Activated CD8-positive, alpha-beta memory T cell treated with anti-CD3 and anti-CD28 coated beads, Interleukin-2, amount 50 U/mL, for 24 hours (primary cell): ENCODE measurements around the gene MAP3K4.

Experiments
- DNase-seq: peaks from one replicate; pipeline ENCODE4 v3.0.0-alpha.2; 2020; ENCODE audit errors: extremely low read depth

MAP3K4 gene

GRCh38 chr6:161141173-161141572, 149.6 kb downstream of the MAP3K4 start:
- DNase-seq, result no peak

GRCh38 chr6:161142957-161143296, 151.4 kb downstream of the MAP3K4 start:
- no peak for DNase-seq

GRCh38 chr6:161143663-161144430, 152.3 kb downstream of the MAP3K4 start:
- no peak for DNase-seq

GRCh38 chr6:161150136-161150535, 158.6 kb downstream of the MAP3K4 start:
- no peak for DNase-seq

- no peak for DNase-seq
These were observed 159.0 kb downstream of the MAP3K4 start for GRCh38 chr6:161150566-161150965.

DNA sequence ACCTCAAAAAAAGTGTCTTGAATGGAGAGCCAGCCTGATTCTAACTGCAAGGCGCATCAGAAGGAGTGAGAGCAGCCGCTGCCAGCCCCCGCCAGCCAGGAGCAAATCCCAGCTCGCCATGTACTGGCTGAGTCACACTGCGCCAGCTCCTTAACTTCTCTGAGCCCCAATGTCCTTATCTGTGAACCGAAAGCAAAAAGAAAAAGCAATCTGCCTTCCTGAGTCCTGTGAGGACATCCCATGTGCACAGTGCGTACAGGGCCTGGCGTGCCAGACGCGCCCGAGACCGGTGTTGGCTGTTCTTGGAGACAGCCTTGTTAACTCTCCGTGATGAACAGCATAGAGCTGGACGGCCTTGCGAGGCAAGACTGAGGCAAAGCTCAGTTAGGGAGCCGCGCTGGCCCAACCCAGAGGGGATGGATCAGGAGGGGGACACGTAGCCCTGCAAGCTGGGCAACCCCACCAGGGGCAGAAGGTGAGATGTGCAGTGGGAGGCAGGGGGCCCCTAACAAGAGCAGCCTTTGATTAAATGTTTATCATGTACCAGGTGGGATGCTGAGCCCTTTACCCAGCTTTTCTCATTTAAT, 159.6 kb downstream of the MAP3K4 start:
- DNase-seq, result no peak

DNA sequence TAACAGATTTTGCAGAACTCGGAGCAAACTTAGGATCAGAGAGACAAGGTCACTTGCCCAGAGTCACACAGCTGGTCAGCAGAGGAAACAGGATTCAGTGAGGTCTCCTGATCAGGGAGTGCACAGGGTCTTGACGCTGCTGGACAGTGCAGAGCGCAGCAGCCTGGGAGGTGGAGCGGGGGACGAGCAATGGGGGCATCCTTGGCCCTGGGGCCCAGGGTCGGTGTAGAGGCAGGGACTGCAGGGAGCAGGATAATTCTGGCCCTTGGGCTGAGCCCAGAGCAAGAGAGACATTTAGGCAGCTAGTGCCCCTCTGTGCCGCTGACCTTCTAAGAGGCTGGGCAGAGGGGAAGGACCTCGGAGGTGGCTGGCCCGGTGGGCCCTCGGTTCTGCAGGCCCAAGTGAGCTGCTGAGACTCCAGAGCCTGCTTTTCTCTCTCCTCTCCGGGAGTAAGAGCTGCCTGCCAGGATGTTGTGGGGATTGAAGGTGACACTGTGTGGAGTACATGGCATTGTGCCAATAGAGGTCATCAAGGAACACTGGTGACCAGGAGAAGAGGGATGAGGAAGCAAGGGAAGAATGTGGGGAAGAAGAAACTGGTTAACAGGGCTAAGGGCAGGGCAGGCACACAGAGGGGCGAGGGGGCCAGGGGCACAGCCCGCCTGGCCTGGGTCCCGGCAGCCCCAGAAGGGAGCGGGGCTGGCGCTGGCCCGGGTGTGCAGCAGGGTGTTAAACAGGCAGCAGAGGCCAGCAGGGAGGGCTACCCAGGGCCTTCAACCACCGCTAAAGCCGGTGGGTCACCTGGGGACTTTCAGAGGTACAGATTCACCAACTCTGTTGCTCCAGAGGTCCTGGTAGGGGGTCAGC, 160.3 kb downstream of the MAP3K4 start:
- no peak for DNase-seq

GRCh38 chr6:161152527-161152862, 160.9 kb downstream of the MAP3K4 start:
- no peak for DNase-seq

GRCh38 chr6:161152907-161153662, 161.5 kb downstream of the MAP3K4 start:
- no peak for DNase-seq

GRCh38 chr6:161153725-161154124, 162.2 kb downstream of the MAP3K4 start:
- no peak for DNase-seq

GRCh38 chr6:161154796-161155335, 163.3 kb downstream of the MAP3K4 start:
- no peak for DNase-seq

DNA sequence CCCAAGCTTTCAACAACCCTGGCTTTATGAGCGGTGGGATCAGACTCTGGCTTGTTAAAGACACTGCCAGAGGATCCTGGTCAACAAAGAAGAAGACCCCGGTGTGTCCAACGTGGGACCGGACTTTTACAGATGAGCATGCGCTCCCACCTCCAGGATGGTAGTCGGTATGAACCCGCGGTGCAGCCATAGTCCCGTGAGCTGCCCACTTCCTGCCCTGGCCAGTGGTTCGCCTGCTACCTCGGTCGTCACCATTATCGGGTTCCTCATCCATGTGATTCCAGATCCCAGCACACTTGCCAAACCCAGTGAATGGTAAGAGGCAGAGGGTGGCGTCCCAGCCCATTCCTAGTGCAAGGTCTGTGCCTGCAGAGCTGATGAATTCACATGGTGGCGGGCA, 169.6 kb downstream of the MAP3K4 start:
- DNase-seq, result no peak

DNA sequence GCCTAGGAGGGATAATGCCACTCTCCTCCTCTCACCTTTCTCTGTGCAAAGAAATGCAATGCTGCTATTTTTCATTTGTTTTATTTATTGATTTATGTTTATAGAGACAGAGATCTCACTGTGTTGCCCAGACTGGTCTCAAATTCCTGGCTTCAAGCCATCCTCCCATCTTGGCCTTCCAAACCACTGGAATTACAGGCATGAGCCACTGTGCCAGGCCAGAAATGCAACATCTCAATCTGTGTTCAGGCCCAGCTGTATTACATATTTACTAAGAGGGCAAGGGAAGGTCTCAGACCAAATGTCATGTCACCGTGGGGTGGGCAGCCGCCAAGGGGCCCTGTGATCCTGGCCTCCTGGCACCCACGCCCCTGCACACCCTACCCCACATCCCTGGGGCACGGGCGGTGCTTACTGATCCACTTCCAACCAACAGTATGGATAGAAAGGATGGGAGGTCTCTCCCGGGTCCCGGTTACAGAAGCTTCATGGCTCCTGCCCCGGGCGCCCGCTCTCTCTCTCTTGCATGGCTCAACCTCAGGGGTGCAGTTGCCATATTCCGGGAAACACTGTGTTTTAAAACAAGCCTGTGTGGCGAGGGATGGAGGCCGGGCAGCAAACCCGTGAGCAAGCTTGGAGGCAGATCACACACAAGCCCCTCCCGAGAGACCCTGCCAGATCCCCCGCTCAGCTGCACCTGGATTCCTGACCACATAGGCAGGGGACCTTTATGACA, 170.5 kb downstream of the MAP3K4 start:
- DNase-seq, result no peak

DNA sequence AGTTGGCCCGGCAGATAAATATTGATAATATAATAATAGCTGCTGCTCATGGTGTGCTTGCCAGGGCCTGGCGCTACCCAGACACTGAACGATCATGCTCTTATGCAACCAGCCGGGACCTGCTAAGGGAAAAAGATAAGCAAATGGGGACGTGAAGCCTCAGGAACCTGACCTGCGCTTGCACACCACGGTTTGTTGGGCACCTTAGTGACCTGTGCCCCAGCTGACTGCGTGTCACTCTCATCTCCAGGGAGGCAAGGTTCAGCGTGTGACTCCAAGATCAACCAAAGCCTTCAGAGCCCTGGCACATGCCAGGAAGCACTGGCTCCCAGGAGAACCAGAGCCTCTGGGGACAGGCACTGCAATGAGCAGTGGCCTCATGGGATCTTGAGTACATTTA, 171.2 kb downstream of the MAP3K4 start:
- DNase-seq, result no peak

- no peak for DNase-seq
These were observed 172.1 kb downstream of the MAP3K4 start for GRCh38 chr6:161163466-161164181.

GRCh38 chr6:161164182-161164625, 172.6 kb downstream of the MAP3K4 start:
- DNase-seq, result no peak

GRCh38 chr6:161166176-161166575, 174.6 kb downstream of the MAP3K4 start:
- no peak for DNase-seq

GRCh38 chr6:161166677-161167076, 175.1 kb downstream of the MAP3K4 start:
- no peak for DNase-seq
